Measurements from ENCODE around the gene SERPINA3.

DNA sequence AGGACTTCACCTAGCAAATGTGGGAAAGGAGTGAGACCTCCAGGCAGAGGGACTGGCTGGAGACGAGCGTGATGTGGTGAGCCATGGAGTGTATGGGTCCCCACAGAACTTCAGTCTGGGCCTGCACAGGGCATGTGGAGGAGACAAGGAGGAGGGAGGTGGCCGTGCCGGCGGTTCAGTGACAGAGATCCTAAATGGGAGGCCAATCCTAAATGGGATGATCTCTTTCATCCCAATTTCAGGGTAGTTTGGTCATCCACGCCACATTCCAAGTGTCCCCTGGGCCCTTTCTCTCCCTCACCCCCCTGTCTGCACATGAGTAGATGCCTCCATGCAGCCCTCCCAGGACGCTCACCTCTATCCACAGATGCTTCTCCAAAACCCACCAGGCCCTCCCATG is 17.8 kb upstream of the SERPINA3 start:
- no peak for TF ChIP-seq POLR2A (IDR thresholded peaks at IDR 0.05)
- TF ChIP-seq CTCF (IDR thresholded peaks at IDR 0.05) = no peak
